Measurements from ENCODE around the gene RAMP3. TPM values are rescaled to one million over a fixed set of nuclear protein-coding genes. Genes with fewer than 3 reads are reported as not detected.

Gene RAMP3
- total RNA-seq, 1 experiment from 2014 or later: not detected

DNA sequence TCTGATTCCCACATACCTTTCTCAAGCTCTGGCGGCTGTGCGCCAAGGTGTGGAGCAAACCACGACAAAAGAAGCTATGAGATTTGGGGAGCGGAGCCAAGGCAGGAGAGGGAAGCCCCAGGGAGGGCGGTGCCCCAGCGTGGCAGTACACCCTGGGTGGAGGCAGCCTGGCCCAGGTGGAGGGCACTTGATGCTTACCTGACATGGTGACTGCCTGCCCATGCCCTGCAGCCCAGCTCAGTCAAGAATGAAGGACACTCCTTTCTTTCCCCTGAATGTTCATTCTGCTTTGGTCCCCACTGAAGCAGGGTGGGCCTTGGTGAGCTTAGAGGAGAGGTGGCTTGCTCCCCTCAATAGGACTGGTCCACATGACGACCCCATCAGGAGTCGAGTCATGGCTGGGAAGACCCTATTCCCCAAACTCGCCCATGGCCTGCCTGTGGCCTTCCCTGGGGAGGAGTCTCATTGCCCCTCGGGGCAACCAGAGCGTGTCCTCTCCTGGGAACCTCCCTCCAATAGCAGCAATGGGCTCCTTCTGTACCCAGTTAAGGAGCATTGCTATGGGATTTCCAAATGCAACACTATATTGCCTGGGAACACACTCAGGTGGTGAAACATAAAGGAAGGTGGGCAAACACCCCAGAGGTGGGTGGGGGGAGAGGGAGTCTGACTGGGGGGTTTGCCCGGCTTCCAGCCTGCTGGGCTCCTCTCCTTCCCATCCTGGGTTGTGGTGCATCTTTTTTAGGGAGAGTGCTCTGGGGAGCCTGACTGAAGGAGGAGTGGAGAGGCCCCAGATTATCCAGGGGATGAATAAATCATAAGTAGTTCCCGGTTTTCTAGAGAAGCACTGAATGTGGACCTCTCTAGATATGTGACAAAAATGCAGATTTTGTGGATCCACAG is 22.7 kb downstream of the RAMP3 start:
- no peak for DNase-seq (ENCODE audit: low spot score)

DNA sequence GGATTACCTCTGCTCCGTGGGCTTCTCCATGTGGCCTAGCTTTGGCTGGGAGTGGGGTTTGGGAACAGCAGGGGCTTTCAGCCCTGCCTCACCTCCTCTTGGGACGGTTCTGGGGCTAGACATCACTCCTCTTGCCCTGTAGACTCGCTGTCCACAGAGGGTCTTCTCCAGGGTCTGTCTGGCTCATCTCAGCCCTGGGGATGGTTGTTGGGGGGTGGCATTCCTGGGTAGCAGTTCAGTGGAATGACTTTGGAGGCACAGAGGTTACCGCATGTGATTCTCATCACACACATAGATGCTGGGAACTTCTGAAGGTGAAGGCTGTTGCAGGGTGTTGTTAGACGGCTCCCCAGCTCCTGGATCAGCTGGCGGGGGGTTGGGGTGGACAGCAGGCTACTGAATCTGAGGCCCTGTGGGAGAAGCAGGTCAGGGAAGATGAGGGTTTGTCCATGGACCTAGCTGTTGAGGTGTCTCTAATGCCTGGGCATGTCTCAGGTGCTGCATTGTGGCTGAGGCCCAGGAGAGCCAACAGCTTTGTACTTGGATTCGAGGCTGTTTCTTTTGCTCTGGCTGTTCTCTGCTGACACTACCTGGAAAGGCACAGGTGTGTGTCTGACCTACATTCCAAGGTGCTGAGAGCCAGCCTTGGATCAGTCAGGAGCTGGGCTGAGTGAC is 23.8 kb downstream of the RAMP3 start:
- no peak for DNase-seq (ENCODE audit: low spot score)

DNA sequence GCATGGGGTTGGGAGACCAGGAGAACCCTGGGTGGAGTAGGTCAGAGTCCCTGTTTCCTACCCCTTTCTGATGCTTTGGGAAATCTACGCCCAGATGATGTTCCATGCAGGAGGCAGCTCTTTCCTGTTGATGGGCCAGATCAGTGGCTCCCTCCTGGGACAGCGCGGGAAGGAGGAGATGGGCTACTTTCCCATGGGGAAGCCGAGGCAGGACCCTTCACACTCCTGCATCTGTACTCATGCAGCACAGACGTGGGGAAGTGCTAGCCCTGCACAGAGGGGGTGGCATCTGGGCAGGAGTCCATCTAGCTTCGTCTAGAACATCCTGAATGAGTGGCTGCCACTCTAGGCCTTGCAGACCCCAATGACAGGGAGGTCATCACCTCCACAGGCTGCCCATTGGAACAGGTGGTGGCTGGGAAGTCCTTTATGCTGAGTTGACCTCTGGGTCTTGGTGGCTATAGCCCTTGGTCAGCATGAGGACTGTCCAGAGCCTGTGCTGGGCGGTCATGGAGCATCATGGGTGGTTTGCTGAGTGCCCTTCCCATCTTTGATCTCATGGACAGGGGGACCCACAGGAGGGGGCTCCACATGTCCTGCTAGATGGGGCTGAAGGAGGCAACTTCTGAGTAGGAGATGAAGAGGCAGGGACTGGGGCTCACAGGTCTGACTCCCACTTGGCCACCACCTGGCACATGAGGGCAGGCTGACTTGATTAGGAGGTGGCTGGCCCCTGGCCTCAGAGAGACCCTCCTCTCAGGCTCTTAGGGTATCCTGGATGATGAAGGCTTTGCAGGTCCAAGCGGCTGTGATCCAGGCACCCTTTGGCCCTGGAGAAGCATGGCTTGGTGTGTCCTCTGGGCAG is 24.6 kb downstream of the RAMP3 start:
- DNase-seq (ENCODE audit: low spot score): no peak

DNA sequence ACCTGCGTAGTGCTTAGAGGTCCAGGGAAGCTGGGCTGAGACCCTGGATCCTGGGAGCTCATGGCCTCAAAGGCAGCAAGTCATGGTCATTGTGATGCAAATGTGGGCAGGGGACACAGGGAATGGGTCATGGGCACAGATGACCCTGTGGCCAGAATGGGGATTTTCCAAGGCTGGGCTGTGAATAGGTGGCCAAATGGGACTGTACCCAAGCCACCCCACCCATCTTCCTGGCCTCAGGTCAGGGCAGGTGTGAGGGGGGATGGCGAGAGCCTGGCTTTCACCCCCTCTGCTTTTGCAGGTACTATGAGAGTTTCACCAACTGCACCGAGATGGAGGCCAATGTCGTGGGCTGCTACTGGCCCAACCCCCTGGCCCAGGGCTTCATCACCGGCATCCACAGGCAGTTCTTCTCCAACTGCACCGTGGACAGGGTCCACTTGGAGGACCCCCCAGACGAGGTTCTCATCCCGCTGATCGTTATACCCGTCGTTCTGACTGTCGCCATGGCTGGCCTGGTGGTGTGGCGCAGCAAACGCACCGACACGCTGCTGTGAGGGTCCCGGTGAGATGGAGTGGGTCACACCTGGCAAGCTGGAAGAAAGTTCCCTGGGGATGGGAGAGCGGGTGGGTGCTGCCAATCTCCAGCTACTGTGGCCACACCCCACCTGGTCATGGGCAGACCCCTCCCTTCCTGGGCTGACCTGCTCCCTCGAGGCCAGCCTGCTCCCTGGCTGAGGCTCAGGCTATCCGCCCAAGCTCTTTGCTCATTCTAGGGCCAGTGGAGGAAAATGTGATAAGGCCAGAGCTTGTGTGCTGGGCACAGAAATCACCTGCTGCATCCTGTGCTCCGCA is 25.5 kb downstream of the RAMP3 start:
- DNase-seq (ENCODE audit: low spot score): no peak

DNA sequence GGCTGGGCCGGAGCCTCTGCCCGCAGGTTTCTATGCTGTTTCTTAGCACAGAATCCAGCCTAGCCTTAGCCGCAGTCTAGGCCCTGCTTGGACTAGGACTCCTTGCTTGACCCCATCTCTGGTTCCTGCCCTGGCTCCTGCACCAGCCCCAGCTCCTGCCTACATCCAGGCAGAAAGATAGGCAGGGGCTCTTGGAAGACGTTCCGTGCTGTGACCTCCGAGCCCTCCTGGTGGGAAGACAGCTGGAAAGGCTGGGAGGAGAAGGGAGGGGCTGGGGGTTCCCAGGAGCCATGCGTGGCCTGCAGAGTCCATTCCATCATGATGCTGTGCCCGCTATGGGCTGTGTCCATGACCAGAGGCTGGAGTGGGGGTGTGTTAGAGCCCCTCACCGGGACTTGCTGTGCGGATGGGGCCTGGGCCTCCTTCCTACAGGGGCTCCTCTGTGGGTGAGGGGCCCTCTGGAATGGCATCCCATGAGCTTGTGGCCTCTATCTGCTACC is 26.2 kb downstream of the RAMP3 start:
- DNase-seq (ENCODE audit: low spot score): no peak

DNA sequence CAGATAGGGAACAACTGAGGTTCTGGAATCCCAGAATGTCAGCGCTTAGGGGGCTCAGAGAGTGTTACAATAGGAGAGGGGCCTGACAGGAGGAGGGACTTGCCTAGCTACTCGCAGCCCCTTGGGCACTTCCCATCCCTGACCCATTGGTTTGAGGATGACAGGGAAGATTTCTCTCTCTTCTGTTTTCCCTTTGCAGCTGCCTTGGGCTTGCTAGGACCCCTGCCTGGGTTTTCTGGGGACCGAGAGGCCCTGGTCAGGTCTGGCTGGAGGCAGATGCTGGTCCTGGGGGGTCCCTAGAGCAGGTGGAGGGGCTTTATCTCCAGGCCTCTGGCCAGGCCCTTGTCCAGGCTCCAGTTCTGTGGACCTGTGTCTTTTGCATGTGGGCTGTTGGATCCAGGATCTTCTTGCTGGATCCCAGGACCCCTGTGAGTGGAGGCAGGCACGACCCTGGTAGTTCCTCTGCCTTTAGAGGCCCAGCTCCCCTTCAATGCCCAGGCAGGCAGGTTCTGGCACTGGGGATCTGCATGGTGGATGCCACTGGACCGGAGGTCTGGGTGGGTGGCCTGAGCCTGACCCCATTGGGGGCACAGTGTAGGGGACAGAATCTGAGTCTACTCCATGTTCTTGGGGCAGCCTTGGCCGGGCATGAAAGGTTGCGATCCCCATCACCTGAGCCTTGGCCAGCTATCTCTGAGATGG is 26.9 kb downstream of the RAMP3 start:
- no peak for DNase-seq (ENCODE audit: low spot score)

DNA sequence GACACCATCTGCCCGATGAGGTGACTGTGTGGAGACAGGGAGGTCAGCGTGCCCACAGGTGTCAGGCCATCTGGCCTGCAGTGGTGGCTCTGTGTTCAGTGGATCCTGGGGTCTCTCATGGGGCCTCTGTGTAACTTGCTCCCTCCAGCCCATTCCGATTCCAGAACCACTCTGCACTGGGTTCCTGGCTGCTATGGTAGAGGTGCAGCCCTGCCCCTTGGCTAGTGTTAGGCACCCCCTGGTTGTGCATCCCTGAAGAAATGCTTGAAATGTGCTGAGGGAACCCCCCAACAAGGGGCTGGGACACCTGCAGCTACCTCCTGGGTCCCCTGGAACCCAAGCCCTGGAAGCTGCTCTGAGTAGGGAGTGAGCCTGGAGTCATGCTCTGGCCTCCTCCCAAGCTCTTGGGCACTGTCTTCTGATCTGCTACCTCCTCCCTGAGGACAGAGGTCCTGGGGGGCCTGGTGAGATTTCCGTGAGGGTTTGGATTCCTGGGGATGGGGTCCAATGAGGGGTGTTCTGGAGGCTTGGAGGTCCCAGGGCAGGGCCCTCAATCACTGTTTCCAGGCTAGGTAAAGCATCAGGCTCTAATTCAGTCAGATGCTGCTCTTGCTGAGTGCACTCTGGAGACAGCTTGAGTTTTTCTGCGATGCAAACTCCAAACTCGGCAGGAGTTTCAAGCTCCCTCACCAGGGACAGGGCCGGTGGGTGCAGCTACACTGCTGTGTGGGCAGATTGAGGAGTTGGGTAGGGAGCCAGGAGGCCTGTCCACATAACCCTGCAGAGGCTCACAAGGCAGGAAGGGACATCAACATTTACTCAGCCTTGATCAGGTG is 27.7 kb downstream of the RAMP3 start:
- DNase-seq (ENCODE audit: low spot score): no peak

DNA sequence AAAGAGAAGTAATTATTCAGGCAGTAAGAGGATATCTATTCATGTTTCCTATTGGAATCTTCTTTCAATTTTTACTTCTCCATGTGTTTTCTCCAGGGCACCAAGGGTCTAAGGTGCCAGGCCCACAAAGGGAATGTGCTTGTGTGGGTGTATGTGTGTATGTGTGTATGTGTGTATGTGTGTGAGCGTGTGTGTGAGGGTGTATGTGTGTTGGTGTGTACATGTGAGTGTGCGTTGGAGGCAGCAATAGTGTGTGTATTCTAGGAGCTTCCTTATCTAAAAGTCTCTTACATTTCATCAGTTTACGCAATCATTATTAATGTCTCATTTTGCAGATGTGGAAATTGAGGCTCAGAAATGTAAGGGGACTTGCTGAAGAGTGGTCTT is 28.3 kb downstream of the RAMP3 start:
- no peak for DNase-seq (ENCODE audit: low spot score)

DNA sequence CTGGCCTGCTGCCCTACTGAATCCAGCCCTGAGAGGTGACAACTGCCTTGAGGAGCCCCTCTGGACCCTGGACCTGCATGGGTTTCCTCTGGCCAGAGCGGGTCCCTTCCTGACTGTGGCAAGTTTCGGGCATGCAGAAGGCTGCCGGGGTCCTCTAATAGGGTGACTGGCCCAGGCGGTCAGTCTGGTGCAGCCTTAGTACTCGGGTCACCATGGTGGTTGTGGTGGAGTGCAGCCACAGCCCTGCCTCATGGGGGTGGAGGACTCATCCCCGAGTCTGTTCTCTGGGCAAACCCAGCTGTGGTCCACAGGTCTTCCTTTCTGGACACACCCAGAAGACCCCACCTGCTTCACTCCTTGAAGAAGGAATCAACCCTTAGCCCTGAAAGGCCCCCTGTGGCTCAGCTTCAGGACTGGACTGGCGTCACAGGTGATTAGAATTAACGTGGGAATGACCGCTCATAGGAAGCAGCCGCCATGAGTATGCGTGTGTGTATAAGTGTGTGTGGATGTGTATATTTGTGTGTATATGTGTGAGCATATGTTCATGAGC is 28.7 kb downstream of the RAMP3 start:
- DNase-seq (ENCODE audit: low spot score): no peak

DNA sequence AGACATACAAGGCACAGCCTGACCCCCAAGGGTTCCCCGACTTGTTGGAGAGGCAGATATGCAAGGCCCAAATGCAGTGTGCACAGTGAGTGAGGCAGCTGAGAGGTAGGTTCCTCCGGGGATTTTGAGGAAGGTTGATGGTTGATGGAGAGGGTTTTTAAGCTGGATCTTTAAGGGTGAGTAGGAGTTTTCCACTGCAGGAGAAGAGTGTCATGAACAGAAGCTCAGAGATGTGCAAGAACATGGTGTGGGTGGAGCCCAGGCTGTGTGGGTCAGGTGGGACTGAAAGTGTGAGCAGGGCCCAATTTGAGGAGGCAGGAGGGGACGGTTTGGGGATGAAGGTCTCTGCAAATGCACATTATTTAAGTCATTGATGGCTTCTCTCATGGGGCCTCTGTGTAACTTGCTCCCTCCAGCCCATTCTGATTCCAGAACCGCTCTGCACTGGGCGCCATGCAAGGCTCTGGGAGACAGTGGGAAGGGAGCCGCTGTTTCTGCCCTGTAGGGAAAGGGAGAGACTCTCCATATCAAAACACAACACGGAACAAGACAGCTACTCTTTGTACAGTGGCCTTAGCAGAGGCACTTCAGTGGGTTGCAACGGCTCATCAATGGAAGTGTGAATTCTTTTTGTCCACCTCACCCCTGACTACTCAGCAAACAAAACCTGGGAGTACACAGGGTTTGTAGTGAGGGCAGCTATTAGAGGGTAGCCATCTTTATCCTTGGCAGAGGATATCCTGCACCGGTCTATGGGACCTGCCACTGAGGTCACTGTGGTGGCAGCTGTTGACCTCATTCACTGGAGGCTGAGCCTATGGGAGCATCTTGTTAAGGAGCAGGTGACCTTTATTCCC is 29.7 kb downstream of the RAMP3 start:
- DNase-seq (ENCODE audit: low spot score): no peak

DNA sequence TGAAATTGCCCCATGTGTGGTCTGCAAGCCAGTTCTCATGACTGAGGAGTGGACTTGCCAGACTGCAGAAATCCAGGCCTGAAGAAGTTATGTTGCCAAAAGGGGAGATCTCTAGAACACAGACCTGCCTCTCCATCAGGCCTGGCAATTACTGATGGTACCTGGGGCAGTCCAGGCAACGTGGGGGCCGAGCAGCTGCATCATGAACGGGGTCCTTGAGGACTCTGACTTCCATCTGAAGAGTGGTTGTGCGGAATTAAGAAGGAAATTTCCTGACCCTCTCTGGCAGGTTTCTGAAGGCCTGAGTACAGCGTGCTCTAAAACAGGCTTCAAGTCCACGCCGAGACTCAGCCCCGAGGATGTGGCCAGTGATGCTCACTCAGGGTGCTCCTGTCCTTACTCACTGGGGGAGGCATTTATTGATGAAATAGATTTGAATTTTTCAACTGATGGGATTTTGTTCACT is 30.4 kb downstream of the RAMP3 start:
- no peak for DNase-seq (ENCODE audit: low spot score)

DNA sequence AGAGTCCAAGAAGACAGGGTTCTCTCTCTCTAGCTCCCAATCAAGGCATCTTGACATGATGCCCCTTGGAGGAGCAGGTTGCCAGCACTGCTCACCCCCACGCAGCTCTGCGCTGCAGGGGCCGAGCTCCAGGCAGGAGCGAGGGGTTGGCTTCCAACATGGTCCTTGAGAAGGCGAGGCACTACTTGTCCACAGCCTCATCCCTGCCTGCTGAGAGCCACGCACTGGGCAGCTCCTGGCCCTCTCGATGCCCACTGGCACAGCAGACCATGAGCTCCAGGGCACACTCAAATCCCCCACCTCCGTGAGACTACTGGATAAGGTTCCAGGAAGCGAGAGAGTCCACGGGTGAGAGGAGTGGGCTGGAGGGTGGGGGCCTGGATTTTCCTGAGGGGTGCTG is 31.1 kb downstream of the RAMP3 start:
- no peak for DNase-seq (ENCODE audit: low spot score)

DNA sequence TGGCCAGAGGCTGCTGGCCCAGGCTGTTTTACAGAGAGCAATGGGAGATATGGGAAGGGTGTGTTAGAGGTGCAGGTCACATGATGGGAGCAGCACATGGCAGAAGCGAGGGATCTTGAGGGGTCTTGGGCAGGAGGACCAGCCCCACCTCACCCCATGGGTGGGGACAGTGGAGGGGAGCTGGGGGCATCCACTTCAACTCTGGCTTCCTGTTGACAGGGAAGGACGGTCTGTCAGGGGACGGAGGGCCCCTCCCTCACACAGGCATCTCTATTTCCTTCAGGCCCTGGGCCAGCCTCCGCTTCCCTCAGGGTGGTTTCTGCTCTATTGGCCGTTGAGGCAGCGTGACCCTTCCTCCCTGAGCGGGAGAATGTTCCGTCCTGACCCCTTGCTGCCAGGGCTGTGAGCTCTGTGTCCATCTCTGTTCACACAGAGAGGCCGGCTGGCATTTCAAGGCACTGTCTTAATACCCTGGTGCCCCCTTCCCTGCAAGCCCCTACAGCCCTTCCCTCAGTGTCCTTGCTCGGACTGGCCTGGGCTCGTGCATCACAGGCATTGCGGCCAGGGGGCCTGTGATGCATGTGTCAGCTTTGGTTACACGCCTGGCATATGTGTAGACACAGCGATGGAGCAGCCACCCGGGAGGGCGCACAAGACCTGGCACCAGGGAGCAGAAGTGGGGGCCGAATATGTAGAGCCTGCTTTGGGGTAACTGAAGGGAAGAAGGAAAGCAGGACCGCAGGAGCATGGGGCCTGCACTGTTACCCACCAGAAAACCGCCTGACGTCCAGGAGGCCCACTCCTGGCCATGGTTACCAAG is 31.8 kb downstream of the RAMP3 start:
- no peak for DNase-seq (ENCODE audit: low spot score)

DNA sequence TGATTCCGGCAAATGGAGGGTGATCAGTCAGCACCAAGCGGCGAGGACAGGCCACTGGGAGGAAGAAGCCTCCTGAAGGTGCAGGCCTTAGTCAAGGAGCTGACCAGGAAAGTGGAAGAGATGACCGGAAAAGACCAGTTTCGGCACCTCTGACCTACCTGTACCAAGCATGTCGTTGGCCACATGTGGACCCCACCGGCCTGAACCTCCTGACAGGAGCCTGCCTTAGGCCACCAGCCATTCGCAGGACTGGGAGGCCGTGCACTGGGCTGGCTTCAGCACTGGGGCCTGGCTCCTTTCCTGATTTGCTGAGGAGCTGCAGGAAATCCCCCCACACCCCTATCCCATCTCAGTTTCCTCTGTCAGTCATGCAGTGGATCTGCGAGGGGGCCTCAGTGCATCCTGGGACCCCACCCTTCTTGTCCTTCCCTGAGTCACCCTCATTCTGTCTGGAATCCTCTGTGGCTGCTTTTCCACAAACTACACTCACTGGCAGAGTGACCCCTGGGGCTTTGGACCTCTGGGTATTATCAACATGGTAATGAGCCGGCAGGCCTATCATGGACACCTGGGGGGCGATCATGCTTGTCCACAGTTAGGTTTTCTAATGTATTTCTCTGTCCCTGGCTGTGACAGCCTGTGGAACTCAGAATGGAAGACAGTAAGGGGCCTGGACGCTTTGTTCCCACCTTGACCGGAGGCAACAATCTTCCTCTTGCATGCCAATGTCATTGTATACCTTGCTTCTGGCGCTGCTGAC is 33.0 kb downstream of the RAMP3 start:
- DNase-seq (ENCODE audit: low spot score): no peak

DNA sequence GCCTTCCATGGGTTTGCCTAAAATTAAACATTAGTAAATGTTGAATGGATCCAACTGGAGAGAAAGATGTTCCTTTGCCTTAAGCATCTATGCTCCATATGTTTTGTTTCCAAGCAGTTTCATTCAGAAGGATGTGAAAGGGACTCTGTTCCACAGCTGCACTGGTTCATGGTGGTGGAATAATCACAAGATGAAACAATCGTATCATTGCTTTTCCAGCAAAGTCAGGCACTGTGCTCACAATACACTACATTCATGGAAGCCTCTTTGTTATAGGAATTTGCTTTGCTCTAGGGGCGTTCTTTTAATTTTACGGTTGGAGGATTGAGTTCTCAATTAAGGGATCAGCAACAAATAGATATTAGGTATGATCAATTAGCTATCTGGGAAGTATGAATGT is 33.8 kb downstream of the RAMP3 start:
- DNase-seq (ENCODE audit: low spot score): no peak

DNA sequence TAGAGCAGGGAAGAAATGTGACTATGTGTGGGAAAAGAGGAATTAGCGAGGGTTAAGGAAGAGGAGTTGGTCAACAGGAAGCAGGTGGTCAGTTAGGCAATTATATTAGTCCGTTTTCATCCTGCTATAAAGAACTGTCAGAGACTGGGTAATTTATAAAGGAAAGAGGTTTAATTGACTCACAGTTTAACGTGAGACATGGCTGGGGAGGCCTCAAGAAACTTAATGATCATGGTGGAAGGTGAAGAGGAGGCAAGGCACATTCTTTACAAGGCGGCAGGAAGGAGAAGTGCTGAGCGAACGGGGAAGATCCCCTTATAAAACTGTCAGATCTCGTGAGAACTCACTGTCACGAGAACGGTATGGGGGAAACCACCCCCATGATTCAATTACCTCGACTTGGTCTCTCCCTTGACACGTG is 35.0 kb downstream of the RAMP3 start:
- peak; percentile 18 for DNase-seq (ENCODE audit: low spot score)

DNA sequence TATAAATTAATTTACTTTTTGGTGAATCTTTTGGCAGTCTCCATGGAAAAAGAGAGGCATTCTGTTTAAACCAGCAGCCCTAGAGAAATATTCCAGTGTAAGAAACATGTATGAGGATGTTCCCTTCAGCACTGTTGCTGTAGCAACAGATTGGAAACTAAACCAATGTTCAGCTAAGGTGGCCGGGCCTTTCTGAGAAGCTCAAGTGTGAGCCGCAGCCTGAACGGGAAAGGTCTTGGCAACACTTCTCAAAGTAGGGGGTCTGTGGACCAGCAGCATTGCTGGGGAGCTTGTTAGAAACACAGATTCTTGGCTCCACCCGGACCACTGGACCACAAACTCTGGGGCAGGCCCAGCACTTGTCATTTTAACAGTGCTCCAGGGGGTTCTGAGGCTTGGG is 36.2 kb downstream of the RAMP3 start:
- DNase-seq (ENCODE audit: low spot score): no peak
